Dermis lymphatic vessel endothelial cell (primary cell): ENCODE results near the gene LHX1. TPM values are rescaled to one million over a fixed set of nuclear protein-coding genes. Genes with fewer than 3 reads are reported as not detected.

Experiments
- total RNA-seq: library from RNA; depleted of rRNA; stranded (reverse); fragments of >200 nt; gene quantifications from 2 replicates; pipeline ENCODE4 v1.2.1, GENCODE V29; 2014

The LHX1 gene
- total RNA-seq, result not detected in 2 replicates

GRCh38 chr17:36937001-36937958 lies at the start of gene LHX1:
TSS of gene LHX1 (plus strand) at chr17:36937475. CDS start at chr17:36938198, 723 bp downstream.

DNA sequence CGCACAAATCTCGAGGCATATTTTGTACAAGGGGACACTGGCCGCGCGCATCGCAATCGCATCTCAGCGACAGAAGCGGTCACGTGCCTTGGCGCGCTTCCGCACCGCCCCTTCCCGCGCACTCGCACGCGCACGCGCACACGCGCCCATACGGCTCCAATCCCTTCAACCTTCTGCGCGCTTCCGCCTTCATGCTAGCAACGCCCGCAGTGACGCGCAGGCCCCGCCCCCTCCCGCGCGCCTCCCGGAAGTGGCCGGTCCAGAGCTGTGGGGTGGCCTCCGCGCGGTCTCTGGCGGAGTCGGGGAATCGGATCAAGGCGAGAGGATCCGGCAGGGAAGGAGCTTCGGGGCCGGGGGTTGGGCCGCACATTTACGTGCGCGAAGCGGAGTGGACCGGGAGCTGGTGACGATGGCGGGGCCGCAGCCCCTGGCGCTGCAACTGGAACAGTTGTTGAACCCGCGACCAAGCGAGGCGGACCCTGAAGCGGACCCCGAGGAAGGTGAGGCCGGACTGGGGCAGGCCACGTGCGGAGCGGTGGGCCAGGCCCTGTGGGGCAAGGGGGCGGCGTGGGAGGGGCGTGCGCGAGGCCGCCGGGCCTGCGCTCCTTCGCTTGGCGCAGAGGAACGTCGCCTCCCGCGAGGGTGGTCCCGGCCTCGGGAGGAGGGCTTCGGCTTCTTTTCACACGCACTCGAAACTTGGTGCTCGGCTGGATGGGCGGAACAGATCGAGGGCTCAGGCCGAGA lies 11.6 kb downstream of the LHX1 start, which contains the start of gene AATF:
AATF (plus strand) TSS at position 238 of the 744 bp plus-strand sequence; CDS start at position 410, 172 bp downstream.

Other genes with a start within 250 kb of the LHX1 start
- gene AATF, start 11.5 kb downstream of the LHX1 start, total RNA-seq, result 19.3 and 24.4 TPM in 2 replicates